Measurements from ENCODE around the gene FAM200C.

The FAM200C gene

DNA sequence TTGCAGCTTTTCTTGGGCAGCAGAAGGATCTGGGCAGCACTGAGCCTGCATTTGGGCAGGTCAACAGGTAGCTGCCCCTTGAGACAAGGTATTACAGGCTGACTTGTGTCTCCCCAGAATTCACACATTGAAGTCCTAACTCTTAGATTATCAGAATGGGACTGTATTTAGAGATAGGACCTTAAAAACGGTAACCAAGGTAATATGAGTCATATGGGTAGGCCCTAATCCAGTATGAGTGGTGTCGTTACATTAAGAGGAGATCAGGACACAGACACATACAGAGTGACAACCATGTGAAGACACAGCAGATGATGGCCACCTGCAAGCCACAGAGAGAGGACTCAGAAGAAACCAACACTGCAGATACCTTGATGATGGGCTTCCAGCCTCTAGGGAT, 32.6 kb downstream of the FAM200C start:
- no peak for DNase-seq (ENCODE audit: low spot score)

DNA sequence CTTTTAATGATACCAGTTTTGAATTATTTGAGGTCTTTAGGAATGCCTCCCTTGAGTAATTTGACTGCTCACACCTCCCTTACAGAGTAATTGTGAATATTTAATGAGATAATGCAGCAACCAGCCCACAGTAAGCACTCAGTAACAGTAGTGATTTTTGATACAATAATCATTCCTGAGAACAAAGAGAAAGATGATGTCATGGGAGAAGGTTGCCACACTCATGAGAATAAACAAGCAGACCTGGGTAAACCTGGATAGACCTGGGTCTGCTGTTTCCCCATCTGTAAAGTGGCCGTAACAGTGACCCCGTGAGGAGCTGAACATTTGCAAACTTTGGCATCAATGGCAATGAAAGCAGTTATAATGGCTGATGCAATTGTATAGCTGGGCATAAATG, 33.6 kb downstream of the FAM200C start:
- DNase-seq (ENCODE audit: low spot score), result no peak

DNA sequence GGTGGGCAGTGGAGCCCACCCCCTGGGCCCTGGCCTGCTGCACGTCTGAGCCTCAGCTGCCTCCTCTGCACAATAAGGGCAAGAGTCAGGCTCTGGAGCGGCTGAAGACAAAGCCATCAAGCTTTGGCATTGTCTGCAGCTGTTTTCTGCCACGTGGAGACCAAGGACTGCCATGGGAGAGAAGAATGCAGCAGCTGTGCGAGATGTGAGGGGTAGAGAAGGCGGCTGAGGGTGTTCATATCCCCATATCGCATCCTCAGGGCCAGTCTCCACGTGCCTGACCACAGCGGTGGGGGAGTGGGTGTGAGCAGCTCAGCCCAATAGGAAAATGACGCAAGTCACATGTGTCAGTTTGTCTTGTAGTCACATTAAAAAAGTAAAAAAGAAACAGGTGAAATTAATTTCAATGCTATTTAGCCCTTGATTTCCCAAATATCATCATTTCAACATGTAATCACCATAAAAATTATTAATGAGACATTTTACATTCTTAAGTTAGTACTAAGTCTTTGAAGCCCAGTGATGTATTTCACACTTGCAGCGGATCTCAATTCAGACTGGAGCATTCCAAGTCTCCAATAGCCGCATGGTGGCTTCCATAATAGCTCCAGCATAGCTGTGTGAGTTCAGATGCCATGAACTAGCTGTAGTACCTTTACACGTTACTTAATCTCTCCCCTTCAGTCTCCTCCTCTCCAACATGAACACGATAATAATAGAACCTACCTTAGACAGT, 36.0 kb downstream of the FAM200C start:
- no peak for DNase-seq (ENCODE audit: low spot score)

GRCh38 chr5:160363211-160363610, 36.6 kb downstream of the FAM200C start:
- no peak for DNase-seq (ENCODE audit: low spot score)

- DNase-seq (ENCODE audit: low spot score), result no peak
Measured at GRCh38 chr5:160361624-160362228, 38.1 kb downstream of the FAM200C start.

DNA sequence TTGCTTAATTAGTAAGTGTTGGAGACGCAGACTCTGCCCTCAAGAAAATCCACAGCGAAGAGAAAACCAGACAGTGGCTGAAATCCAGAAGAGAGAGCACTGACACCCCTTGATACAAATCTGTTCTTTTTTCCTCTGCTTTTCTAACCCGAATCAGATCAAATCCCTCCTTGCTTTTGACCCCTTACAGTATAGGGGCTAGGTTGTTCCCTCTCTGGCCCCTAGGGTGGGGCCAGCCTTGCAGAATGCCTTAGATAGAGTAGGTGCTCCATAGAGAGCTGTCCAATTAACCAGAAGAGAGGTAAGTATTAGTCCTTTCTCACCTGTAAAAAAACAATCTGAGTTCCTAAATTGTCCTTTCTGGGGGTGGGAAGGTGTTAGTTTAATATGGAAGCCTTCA, 39.5 kb downstream of the FAM200C start:
- no peak for DNase-seq (ENCODE audit: low spot score)

GRCh38 chr5:160359816-160360215, 40.0 kb downstream of the FAM200C start:
- no peak for DNase-seq (ENCODE audit: low spot score)

- no peak for DNase-seq (ENCODE audit: low spot score)
Measured at GRCh38 chr5:160359242-160359641, 40.6 kb downstream of the FAM200C start.

GRCh38 chr5:160357861-160358411, 41.9 kb downstream of the FAM200C start:
- no peak for DNase-seq (ENCODE audit: low spot score)

GRCh38 chr5:160357394-160357793, 42.5 kb downstream of the FAM200C start:
- DNase-seq (ENCODE audit: low spot score), result no peak

- no peak for DNase-seq (ENCODE audit: low spot score)
Measured at GRCh38 chr5:160356550-160357347, 43.1 kb downstream of the FAM200C start.

- DNase-seq (ENCODE audit: low spot score), result no peak
Measured at GRCh38 chr5:160354666-160355065, 45.2 kb downstream of the FAM200C start.

DNA sequence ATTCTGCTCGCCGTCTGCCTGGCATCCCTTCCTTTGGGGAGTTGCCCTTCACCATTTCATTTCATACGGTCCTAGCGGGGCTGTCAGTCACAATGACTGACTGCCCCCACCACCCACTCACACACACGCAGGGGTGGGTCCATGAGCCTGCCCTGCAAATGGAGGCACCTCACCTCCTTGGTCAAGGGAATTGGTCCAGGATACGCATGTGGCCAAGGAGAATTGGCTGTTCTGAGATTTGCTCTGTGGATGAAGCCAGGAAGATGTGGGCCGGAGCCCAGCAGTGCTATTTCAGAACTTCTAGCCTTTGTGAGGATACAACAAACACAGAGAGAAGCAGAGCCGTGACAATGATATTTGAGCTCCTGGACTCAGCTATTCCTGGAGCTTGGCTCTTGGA, 46.5 kb downstream of the FAM200C start:
- DNase-seq (ENCODE audit: low spot score), result no peak

- no peak for DNase-seq (ENCODE audit: low spot score)
Measured at GRCh38 chr5:160352308-160352707, 47.5 kb downstream of the FAM200C start.

DNA sequence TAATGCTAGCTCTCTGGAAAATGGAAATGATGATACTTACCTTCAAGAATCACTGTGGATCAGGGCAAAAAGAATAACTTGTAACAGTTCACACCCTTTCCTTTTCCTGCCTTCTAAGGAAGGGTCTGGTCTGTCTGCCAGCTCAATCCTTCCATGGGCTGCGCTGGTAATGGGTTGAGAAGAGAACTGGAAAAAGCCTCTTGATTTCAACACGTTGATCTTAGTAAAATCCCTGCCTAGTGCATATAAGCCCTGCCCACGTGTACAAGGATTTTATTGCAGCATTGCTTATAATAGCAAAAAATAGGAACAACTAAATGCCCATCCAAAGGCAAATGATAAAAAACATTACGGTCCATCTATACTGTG, 49.9 kb downstream of the FAM200C start:
- DNase-seq (ENCODE audit: low spot score), result no peak

- no peak for DNase-seq (ENCODE audit: low spot score)
Measured at GRCh38 chr5:160349249-160349934, 50.5 kb downstream of the FAM200C start.

- no peak for DNase-seq (ENCODE audit: low spot score)
Measured at GRCh38 chr5:160348080-160348479, 51.8 kb downstream of the FAM200C start.

GRCh38 chr5:160347448-160347847, 52.4 kb downstream of the FAM200C start:
- no peak for DNase-seq (ENCODE audit: low spot score)
